Measurements from ENCODE around the gene MED16. TPM values are rescaled to one million over a fixed set of nuclear protein-coding genes. Genes with fewer than 3 reads are reported as not detected.
"Not testable (repeated sequence)": the region's sequence is repeated elsewhere in the genome, so short reads cannot be mapped to it uniquely, and the experiment has no call there.

The MED16 gene
- total RNA-seq, 1 experiment from 2014 or later = 25.9 TPM

DNA sequence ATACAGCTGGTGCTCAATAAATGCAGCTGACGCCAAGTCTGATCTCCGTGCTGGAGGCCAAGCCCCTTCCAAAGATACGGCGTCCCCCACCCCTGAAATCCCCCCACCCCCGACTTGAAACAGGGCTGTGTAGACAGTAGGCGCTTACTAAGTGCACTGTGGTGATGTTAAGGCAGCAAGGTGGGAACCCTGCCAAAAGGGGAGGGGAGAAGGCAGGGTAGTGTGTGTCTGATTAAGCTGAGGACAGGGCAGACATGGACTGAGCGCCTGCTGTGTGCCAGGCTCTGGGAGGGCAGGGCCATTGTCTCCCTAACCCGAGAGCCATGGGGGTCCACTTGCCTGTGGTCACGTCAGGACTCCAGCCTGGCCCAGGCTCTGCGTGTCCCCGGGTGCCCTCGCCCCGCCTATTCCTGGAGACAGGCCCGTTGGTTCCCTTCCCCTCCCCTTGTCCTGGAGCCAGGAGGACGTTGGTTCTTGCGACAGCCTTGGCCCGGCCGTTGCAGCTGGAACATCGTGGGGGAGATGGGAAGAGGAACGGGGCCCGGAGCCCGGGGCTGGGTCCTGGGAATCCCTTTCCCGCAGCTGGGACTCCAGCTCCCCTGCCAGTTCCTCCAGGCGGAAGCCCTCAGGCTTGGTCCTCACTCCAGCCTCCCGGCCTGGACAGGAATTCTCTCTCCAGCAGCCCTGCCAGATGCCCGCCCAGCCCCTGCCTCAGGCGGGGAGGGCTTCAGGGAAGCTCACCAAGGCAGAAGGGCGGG is 42.6 kb downstream of the MED16 start:
- intact Hi-C loops (cut with micrococcal nuclease) = no loop called here
- CTCF ChIA-PET = interaction anchor here (0.6 kb wide), 1 partner anchor 10 kb away, joined by 6 read pairs; no protein-coding TSS in a partner anchor
- H2AFZ ChIP-seq (ENCODE audit: low read length) = peak overlapping the region; percentile 89

DNA sequence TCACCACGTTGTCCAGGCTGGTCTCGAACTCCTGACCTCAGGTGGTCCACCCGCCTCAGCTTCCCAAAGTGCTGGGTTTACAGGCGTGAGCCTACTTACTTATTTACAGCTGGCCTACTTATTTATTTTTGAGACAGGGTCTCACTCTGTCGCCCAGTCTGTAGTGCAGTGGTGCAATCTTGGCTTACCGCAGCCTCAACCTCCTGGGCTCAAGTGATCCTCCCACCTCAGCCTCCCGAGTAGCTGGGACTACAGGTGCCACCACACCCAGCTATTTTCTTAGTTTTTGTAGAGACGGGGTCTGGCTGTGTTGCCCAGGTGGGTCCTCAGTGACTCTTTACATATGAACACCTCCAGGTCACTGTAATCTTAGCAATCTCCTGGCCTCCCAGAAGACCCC is 43.8 kb downstream of the MED16 start:
- POLR2A ChIA-PET (ENCODE audit: unreplicated experiment) = interaction anchor here (0.5 kb wide), 1 partner anchor 65 kb away, joined by 3 read pairs; no protein-coding TSS in a partner anchor
- ATAC-seq; BruUV-seq (replicated peaks); intact Hi-C loops (cut with micrococcal nuclease); H3F3A ChIP-seq (ENCODE audit: low read length, unreplicated experiment); H3K27ac ChIP-seq (ENCODE audit: low read length); H3K4me1 ChIP-seq (ENCODE audit: insufficient read depth, low read length); H3K9me3 ChIP-seq (ENCODE audit: low read length); H2AFZ ChIP-seq (ENCODE audit: low read length); CTCF ChIA-PET; H3K79me2 ChIP-seq (ENCODE audit: low read length); H3K4me2 ChIP-seq (ENCODE audit: low read length); H3K4me3 ChIP-seq (ENCODE audit: low read length); H3K36me3 ChIP-seq (ENCODE audit: low read depth, low read length); DNase-seq; H4K20me1 ChIP-seq (ENCODE audit: low read length); H3K9me2 ChIP-seq (replicated peaks; ENCODE audit: low read length); H3K9ac ChIP-seq (ENCODE audit: low read length): not testable (repeated sequence)
- peaks cover 18% of the 10 kb centered on the region for H3K27me3 ChIP-seq (ENCODE audit: low read length)

More for the DNA sequence above, 42.6 kb downstream of the MED16 start:
- Histone ChIP-seq H3K9me3 (ENCODE audit: low read length) (no peaks in the 10 kb centered on the region), H3K4me2 (ENCODE audit: low read length) (peak overlapping the region; percentile 65), H3K9ac (ENCODE audit: low read length) (no peak overlapping the region), H3K79me2 (ENCODE audit: low read length) (no peaks in the 10 kb centered on the region), H3K27me3 (ENCODE audit: low read length) (peaks cover 14% of the 10 kb centered on the region), H3K36me3 (ENCODE audit: low read depth, low read length) (no peaks in the 10 kb centered on the region), H3F3A (ENCODE audit: low read length, unreplicated experiment) (no peaks in the 10 kb centered on the region), H3K4me3 (ENCODE audit: low read length) (peak overlapping the region; percentile 26; the same call in 1 of the 2 replicates), H3K27ac (ENCODE audit: low read length) (no peak overlapping the region), H3K9me2 (replicated peaks; ENCODE audit: low read length) (no peaks in the 10 kb centered on the region), H3K4me1 (ENCODE audit: insufficient read depth, low read length) (no peaks in the 10 kb centered on the region), H4K20me1 (ENCODE audit: low read length) (no peaks in the 10 kb centered on the region)
- TF ChIP-seq, protein P1, sequence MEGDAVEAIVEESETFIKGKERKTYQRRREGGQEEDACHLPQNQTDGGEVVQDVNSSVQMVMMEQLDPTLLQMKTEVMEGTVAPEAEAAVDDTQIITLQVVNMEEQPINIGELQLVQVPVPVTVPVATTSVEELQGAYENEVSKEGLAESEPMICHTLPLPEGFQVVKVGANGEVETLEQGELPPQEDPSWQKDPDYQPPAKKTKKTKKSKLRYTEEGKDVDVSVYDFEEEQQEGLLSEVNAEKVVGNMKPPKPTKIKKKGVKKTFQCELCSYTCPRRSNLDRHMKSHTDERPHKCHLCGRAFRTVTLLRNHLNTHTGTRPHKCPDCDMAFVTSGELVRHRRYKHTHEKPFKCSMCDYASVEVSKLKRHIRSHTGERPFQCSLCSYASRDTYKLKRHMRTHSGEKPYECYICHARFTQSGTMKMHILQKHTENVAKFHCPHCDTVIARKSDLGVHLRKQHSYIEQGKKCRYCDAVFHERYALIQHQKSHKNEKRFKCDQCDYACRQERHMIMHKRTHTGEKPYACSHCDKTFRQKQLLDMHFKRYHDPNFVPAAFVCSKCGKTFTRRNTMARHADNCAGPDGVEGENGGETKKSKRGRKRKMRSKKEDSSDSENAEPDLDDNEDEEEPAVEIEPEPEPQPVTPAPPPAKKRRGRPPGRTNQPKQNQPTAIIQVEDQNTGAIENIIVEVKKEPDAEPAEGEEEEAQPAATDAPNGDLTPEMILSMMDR (conservative IDR thresholded peaks at IDR 0.05; ENCODE audit: low read depth, low read length) = no peak
- no peak for TF ChIP-seq EZH2phosphoT487 (IDR thresholded peaks at IDR 0.05; ENCODE audit: borderline replicate concordance, low read length)
- no peak for TF ChIP-seq EZH2 (IDR thresholded peaks at IDR 0.05; ENCODE audit: low read length, unreplicated experiment)
- BruUV-seq (replicated peaks) = no TSS peak
- POLR2A ChIA-PET (ENCODE audit: unreplicated experiment) = no interaction called here
- ATAC-seq (peak; percentile 67), DNase-seq (peak; percentile 57)

DNA sequence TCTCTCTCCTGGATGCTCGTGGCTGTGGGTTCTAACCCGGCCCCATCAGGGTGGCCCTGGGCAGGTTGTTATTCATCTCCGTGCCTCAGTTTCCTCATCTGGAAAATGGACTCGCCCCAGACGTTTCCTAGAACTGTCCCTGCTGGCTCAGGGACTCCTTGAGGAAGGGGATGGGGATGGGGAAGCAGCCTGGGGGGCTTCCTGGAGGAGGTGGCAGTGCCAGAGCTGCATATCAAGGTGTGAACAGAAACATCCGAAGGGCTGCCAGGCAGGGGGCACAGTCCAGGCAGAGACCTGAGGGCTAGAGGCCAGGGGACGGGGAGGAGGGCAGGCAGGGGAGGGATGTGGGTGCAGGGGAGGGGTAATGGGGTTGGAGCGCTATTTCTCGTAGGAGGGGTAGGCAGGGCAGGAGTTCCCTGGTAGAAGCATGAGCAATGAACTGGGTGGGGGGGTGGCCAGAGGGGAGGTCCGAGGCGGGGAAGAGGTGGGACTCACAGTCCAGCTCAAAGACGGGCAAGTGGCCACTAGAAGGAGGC is 44.5 kb downstream of the MED16 start:
- no peaks in the 10 kb centered on the region for H3K9me2 ChIP-seq (replicated peaks; ENCODE audit: low read length)
- H4K20me1 ChIP-seq (ENCODE audit: low read length) = no peaks in the 10 kb centered on the region
- no peak for ATAC-seq
- no peaks in the 10 kb centered on the region for H3F3A ChIP-seq (ENCODE audit: low read length, unreplicated experiment)
- H3K36me3 ChIP-seq (ENCODE audit: low read depth, low read length) = no peaks in the 10 kb centered on the region
- H3K4me1 ChIP-seq (ENCODE audit: insufficient read depth, low read length) = no peaks in the 10 kb centered on the region
- intact Hi-C loops (cut with micrococcal nuclease) = no loop called here
- no peaks in the 10 kb centered on the region for H3K79me2 ChIP-seq (ENCODE audit: low read length)
- ChIA-PET POLR2A (ENCODE audit: unreplicated experiment) (interaction anchor here (0.7 kb wide), 1 partner anchor 173 kb away, joined by 3 read pairs; the partner anchor contains the start of gene RNU6-2), CTCF (interaction anchor here (0.6 kb wide), 1 partner anchor 154 kb away, joined by 3 read pairs; no protein-coding TSS in a partner anchor)
- BruUV-seq (replicated peaks) = no TSS peak
- H3K27me3 ChIP-seq (ENCODE audit: low read length) = peaks cover 23% of the 10 kb centered on the region
- TF ChIP-seq EZH2 (IDR thresholded peaks at IDR 0.05; ENCODE audit: low read length, unreplicated experiment) = no peak
- no peak for TF ChIP-seq EZH2phosphoT487 (IDR thresholded peaks at IDR 0.05; ENCODE audit: borderline replicate concordance, low read length)
- TF ChIP-seq, protein P1 (conservative IDR thresholded peaks at IDR 0.05; ENCODE audit: low read depth, low read length) = no peak
- H3K4me2 ChIP-seq (ENCODE audit: low read length) = no peak overlapping the region
- H3K27ac ChIP-seq (ENCODE audit: low read length) = no peak overlapping the region
- no peak overlapping the region for H3K4me3 ChIP-seq (ENCODE audit: low read length)
- H3K9ac ChIP-seq (ENCODE audit: low read length) = no peak overlapping the region
- H3K9me3 ChIP-seq (ENCODE audit: low read length) = no peaks in the 10 kb centered on the region
- H2AFZ ChIP-seq (ENCODE audit: low read length) = no peak overlapping the region
- no peak for DNase-seq
